Measurements from ENCODE around the gene CFAP70.
"Not testable (repeated sequence)": the region's sequence is repeated elsewhere in the genome, so short reads cannot be mapped to it uniquely, and the experiment has no call there.

The CFAP70 gene

DNA sequence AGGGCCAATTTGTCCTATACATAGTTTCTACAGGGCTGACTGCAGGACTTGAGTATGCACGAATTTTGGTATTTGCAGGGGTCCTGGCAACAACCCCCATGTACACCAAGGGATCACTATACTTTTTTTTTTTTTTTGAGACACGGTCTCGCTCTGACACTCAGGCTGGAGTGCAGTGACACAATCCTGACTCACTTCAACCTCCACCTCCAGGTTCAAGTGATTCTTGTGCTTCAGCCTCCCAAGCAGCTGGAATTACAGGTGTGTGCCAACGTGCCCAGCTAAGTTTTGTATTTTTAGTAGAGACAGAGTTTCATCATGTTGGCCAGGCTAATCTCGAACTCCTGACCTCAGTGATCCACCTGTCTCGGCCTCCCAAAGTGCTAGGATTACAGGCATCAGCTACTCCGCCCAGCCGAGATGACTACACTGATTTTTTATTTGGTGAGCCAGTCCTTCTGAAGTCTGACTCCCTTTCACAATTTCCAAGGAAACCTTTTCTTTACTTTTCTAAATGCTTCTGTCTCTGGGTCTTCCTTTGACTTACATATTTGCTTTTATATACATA is 19.8 kb downstream of the CFAP70 start:
- DNase-seq: no peak

DNA sequence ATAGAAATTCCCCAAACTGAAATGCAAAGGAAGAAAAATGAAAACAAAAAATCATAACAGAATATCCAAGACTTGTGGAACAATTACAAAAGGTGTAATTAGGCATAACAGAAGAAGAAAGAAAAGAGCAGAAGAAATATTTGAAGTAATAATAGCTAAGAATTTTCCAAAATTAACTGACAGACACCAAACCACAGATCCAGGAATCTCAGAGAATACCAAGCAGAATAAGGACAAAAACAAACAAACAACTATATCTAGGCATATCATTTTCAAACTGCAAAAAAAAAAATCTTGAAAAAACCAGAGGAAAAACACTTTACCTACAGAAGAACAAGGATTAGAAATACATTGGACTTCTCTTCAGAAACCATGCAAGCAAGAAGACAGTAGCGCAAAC is 25.5 kb downstream of the CFAP70 start:
- DNase-seq: no peak

DNA sequence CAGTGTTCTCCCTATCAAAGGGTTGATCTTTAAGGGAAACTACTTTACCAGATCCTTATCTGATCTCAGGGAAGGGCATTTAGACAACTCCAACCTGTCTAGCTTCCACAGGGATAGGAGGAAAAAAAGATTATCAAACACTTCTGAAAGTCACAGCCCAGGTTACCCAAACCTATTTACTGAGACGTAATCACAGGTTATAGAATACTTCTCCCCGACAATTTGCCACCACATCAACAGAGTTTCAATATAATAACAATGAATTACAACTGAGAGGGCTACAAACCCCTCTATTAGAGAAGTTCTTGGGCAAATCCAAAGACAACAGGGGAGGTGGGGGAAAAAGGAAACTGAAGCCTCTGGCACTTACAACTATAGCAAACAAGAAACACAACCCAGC is 26.3 kb downstream of the CFAP70 start:
- no peak for DNase-seq

DNA sequence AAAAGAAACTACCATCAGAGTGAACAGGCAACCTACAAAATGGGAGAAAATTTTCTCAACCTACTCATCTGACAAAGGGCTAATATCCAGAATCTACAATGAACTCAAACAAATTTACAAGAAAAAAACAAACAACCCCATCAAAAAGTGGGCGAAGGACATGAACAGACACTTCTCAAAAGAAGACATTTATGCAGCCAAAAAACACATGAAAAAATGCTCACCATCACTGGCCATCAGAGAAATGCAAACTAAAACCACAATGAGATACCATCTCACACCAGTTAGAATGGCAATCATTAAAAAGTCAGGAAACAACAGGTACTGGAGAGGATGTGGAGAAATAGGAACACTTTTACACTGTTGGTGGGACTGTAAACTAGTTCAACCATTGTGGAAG is 30.1 kb downstream of the CFAP70 start:
- not testable (repeated sequence) for DNase-seq

DNA sequence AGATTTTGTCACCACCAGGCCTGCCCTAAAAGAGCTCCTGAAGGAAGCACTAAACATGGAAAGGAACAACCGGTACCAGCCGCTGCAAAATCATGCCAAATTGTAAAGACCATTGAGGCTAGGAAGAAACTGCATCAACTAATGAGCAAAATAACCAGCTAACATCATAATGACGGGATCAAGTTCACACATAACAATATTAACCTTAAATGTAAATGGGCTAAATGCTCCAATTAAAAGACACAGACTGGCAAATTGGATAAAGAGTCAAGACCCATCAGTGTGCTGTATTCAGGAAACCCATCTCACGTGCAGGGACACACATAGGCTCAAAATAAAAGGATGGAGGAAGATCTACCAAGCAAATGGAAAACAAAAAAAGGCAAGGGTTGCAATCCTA is 33.4 kb downstream of the CFAP70 start:
- DNase-seq: not testable (repeated sequence)

DNA sequence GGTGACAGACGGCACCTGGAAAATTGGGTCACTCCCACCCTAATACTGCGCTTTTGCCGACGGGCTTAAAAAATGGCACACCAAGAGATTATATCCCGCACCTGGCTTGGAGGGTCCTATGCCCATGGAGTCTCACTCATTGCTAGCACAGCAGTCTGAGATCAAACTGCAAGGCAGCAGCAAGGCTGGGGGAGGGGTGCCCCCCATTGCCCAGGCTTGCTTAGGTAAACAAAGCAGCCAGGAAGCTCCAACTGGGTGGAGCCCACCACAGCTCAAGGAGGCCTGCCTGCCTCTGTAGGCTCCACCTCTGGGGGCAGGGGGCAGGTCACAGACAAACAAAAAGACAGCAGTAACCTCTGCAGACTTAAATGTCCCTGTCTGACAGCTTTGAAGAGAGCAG is 35.1 kb downstream of the CFAP70 start:
- not testable (repeated sequence) for DNase-seq

DNA sequence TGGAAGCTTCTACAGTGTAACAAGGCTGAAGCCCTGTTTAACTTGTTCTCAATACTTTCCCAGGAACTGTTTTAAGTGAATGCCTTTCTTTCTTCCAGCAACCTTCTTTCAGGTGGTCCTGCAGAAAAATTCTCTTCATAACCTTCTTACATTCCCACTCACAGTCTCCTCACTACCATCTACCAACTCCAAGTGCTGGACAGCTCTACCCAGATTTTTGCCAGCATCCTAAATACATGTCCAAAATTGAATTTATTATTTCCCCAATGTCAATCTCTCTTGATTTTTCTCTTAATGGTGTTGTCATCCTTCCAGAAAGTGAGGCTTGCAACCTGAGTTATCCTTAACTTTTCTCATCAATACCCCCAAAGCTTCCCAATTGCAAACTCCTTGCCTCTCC is 48.2 kb downstream of the CFAP70 start:
- DNase-seq: no peak

DNA sequence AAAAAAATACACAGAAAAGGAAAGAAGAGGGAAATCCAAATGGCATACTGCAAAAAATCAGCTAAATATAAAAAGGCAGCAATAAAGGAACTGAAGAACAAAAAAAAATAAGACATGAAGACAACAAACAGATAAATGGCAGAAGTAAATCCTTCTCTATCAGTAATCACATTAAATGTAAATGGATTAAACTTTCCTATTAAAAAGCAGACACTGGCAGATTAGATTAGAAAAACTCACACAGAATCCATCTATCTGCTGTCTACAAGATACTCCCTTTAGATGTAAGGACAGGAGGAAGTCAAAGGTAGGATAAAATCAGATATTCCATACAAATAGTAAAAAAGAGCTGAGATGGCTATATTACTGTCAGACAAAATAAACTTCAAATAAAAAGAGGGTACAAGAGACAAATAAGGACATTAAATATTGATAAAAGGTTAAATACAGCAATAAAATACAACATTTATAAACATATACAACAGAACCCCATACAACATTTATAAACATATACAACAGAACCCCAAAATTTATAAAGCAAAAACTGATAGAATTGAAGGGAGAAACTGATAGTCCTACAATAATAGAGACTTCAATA is 51.4 kb downstream of the CFAP70 start:
- no peak for DNase-seq

DNA sequence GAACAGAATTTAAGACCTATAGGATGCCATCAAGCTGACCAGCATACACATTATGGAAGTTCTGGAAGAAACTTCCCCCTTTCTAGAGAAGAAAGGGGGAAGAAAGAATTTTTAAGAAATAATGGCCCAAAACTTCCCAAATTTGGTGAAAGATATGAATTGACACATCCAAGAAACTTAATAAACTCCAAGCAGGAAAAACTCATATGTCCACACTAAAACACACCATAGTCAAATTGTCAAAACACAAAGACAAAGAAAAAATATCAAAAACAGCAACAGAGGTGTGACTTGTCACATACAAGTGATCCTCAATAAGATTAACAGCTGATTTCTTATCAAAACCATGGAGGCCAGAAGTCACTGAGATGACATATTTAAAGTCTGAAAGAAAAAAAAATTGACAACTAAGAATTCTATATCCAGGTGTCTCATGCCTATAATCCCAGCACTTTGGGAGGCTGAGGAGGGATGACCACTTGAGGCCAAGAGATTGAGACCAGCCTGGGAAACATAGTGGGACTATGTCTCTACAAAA is 52.4 kb downstream of the CFAP70 start:
- no peak for DNase-seq

DNA sequence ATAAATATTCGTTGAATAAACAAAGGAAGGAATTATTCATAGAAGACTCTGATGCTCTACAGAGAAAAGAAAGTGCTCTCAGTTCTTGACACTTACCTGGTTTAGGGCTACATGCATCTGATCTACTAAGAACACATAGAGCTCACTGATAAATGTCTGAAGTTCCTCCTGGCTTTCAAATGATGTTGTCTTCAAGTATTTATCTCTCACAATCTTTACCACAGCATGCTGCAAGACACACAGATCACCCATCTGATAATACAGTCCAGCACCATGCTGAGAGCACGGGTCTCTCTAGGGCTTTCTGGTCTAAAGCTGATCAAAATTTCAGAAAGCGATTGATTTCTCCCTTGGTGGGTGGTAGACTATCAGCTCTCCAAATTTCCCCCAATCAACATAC is 61.7 kb downstream of the CFAP70 start:
- DNase-seq: no peak

DNA sequence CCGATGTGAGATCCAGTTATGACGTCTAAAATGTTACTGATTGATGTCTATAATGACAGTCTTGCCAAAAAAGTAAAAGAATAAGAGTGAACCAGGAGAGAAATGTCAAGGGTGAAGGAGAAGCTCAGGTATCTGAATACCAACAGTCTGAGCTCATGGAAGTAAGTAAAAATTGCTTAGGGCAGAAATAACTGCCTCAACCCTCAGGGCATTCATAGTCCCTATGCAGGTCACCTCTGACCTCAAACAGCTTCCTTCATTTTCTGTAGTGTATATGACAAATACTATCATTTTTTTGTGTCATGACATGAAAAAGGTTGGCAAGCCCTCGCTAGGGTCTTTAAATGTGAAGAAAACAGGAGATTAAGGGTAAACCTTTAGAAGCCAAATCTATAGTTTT is 65.2 kb downstream of the CFAP70 start:
- no peak for DNase-seq

DNA sequence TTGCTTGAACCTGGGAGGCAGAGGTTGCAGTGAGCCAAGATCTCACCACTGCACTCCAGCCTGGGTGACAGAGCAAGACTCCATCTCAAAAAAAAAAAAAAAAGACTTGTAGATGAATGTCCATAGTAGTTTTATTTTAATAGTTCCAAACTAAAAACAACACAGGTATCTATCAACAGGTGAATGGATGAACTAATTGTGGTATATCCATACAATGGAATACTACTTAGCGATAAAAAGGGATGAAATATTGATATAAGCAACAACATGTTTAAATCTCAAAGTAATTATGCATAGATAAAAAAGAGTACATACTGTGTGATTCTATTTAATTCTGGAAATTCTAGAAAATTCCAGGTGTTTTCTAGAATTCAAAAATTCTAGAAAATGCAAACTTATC is 68.7 kb downstream of the CFAP70 start:
- no peak for DNase-seq

DNA sequence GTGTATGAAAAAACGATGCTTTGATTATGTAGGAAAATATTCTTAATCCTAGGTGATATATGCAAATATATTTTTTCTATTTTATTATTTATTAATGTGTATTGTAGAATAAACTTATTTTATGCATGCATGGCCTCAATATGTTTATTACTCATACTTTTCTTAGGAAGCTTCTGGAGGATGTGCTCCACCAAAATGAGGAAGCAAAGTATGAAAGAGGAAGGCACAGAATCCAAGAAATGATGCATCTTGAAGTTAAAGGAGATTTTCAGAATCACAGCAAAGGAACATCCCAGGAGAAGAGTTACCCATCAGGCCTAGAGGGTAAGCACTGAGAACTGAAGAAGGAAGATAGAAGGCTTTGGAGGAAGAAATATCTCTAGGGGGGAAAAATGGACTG is 71.2 kb downstream of the CFAP70 start:
- DNase-seq: no peak

DNA sequence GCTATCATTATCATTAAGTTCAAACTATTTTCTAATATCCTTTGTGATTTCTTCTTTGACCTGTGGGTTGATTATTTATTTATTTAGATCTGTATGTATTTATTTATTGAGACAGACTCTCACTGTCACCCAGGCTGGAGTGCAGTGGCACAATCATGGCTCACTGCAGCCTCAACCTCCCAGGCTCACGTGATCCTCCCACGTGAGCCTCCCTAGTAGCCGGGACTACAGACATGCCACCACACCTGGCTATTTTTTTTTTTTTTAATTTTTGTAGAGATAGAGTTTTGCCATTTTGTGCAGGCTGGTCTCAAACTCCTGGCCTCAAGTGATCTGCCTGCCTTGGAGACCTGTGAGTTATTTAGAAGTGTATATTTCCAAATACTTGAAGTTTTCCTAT is 77.6 kb downstream of the CFAP70 start:
- no peak for DNase-seq

DNA sequence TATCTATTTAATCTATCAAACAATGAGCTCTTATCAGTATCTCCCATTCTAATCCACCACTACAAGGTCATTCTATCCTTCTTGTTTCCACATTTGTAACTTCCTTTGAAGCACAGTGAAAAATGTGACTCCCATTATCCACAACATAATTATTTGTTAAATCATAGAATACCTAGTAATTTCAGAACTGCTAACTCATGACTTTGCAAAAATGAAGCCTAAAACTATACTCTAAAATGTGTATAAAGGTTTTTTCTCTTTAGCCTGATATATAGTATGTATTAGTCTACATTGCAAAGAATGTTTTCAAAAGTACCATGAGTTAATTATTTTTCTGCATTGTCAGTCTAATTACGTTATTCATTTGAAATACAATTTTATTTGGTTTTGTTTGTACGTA is 94.2 kb downstream of the CFAP70 start:
- DNase-seq: no peak

DNA sequence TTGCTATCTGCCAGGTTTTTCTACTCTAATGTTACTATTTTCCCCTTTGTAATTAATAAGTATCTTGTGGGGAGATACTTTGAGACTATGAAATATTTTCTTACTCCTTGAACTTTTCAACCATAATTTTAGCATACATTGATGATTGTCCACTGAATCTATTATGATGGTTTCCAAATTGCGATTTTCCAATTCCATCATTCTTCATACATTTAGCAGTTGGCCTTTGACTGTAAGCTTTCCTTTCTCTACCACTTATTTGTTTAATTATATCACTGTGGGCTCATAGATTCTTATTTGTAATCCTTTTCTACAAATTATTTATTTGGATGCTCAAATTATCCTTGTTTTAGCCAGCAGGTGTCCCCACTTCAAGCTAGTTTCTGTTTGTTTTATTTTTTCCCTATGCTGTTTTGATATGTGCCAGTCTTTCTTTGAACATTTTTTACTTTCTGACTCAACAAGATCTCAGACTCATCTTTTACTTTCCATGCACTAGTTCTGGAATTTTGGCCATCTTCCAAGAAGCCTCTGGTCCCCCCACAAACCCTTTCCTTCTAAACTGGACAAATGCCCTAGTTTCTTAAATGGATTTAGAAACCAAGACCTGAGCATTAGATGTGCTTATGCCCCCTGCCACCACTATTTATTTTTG is 94.8 kb downstream of the CFAP70 start:
- DNase-seq: no peak

DNA sequence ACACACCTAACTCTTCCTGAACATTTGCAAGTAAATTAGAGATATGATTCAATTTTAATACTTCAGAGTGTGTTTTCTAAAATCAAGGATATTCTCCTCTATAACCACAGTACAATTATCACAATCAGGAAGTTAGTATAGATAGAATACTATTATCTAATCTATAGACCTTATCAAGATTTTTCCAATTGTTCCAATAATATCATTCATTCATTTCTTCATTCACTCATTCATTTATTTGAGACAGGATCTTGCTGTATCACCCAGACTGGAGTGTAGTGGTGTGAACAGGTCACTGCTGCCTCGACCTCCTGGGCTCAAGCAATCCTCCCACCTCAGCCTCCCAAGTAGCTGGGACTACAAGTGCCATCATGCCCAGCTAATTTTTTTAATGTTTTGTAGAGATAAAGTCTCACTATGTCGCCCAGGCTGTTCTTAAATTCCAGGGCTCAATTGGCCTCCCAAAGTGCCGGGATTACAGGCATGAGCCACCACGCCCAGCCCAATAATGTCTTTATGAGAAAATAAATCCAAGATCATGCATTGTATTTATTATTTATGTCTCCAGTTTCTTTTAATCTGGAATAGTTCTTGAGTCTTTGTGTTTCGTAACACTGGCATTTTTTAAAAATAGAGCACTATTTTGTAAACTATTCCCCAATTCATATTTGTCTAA is 95.6 kb downstream of the CFAP70 start:
- DNase-seq: no peak

DNA sequence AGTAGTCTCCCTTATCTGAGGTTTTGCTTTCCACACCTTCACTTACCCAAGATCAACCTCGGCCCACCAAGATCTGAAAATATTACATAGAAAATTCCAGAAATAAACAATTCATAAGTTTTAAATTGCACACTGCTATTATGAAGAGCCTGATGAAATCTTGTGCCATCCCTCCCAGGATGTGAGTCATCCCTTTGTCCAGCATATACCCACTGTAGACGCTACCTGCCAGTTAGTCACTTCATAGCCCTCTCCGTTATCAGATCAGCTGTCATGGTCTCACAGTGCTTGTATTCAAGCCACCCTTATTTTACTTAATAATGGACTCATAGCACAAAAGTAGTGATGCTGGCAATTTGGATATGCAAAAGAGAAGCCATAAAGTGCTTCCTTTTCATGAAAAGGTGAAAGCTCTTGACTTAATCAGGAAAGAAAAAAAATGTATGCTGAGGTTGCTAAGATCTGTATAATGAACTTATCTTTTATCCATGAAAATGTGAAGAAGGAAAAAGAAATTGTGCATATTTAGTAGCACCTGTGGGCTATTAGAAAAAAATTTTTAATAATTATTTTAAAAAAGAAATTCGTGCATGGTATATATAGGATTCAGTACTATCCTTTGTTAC is 96.4 kb downstream of the CFAP70 start:
- DNase-seq: no peak

DNA sequence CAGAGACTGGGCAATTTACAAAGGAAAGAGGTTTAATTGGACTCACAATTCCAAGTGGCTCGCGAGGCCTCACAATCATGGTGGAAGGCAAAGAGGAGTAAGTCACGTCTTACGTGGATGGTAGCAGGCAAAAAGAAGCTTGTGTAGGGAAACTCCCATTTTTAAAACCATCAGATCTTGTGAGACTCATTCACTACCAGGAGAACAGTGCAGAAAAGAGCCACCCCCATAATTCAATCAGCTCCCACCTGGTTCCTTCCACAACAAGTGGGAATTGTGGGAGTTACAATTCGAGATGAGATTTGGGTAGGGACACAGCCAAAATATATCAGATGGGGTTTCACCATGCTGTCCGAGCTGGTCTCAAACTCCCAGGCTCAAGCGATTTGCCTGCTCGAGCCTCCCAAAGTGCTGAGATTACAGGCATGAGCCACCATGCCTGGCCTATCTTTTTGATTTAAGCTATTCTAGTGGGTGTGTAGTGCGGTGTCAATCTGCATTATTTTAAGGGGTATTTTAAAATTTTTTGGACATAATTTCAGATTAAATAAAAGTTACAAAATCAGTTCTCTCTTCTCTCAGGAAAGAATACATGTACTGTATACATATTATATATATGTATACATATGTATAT is 97.2 kb downstream of the CFAP70 start:
- DNase-seq: no peak

DNA sequence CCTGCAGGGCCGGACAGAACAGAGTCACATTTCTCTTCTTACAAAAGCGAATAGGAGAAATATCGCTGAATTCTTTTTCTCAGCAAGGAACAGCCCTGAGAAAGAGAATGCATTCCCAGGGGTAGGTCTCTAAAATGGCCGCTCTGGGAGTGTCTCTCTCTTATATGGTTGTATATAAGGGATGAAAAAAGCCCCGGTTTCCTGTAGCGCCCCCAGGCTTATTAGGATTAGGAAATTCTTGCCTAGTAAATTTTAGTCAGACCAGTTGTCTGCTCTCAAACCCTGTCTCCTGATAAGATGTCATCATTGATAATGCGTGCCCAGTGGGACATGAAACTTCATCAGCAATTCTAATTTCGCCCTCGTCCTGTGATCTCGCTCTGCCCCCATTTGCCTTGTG is 100.1 kb downstream of the CFAP70 start:
- not testable (repeated sequence) for DNase-seq

DNA sequence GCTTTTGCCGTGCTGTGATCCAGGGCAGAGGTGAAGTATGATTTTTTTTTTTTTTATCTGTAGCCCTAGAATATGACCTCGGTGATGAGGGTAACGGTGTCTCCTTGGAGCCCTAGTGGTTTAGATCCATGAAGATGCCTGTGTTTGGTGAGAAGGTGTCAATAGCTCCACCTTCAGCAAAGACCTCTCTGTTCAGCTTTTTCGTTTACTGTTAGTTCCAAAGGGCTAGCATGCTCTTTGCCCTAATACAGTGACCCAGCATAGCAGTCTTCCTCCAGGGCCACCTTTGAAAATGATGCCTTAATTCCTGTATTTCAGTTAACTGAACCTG is 105.5 kb downstream of the CFAP70 start:
- DNase-seq: no peak

DNA sequence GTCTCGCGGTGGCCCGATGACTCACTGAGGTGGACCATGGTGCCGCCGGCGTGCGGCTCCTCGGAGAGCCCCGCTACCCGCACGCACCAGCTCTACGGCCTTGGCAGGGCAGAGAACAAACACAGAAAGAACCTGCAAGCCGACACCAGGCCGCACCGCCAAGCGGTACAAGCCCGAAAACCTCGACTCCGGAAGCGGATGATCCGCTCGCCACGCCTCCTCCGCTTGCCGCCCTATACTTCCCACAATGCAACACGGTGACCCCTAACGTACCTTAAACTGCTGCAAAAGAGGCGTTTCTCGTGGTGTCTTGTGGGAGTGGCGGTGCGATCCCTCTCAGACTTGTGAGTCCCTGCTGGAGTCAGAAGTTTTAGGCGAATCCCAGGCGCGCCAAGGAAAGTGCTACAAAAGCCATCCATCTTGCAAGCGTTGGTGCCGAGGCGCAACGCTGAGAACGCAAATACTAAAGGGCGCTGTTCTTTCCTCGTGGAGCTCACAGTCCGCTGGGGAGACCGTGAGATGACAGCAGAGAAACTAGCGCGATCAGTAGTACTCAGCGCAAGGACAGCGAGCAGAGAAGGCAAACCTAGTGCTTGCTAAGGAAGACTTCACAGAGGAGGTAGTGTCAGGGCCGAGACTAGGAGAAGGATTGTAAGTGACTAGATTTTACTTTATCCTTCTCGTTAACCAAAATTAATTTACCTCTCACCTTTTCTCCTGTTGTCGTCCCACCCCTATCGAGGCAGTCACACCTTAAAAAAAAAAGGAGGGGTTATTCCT is 106.0 kb downstream of the CFAP70 start, which contains the start of gene MRPS16:
Gene MRPS16 (minus strand): TSS at position 200 of the 780 bp plus-strand sequence. CDS start 162 bp downstream, at position 38.
- DNase-seq: peak; percentile 84 to 91
